Astrocyte of the spinal cord (primary cell): Measurements from ENCODE around the gene NEDD4.

ENCODE experiments used
- DNase-seq: peaks from one replicate; pipeline ENCODE4 v3.0.0; 2011; ENCODE audit warnings: low read depth, low spot score
- H3K4me3 ChIP-seq: 2 replicates; pipeline ENCODE4 v1.5.1; 2011; ENCODE audit warnings: low read depth, mild to moderate bottlenecking, low read length, moderate library complexity
- in situ Hi-C: cut with HindIII; loops from 2 replicates; pipeline ENCODE4 v1.10.0; 2017; ENCODE audit warnings: low sequenced_read_pairs
- TF ChIP-seq, protein P1 (sequence below): IDR thresholded peaks from 2 replicates; pipeline ENCODE4 v1.5.1; 2012; ENCODE audit warnings: low read depth, mild to moderate bottlenecking, low read length, inconsistent platforms

The NEDD4 gene

DNA sequence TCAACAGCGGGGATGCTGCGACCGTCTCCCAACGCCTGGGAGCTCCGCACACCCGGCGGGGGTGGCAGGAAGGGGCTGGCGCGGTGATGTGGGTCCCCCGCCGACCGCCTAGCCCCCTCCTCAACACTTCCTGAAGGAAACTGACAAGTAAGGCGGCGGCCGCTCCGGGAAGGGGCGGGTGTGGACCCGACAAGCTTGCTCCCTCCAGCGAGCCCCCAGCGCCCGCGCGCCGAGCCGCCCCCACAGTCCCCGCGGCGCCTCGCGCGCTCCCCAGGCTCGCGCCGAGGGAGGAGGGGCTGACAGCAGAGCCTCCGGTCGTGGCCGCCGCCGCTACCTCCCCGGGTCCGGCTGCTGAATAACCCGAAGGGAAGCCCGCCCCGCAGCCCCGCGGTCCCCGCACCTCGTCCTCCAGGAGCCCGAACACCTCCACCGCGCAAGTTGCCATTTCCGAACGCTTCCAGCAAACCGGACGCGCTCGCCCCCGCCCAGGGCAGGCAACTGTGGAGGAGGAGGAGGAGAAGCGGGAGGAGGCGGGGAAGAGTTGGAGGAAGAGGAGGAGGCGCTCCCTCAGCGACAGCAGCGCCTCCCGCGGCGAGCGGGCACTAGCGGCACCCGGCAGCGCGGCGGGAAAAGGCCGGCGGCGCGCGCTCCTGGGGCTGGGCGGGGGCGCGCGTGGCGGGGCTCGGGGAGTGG, at the start of gene NEDD4:
Gene NEDD4 (minus strand): TSS at position 502 of the 693 bp plus-strand sequence. CDS start 57 bp downstream, at position 445.
- in situ Hi-C loops, result no loop called here
- peak within 1 kb of the TSS; percentile 79 for H3K4me3 ChIP-seq
- TF ChIP-seq, protein P1, sequence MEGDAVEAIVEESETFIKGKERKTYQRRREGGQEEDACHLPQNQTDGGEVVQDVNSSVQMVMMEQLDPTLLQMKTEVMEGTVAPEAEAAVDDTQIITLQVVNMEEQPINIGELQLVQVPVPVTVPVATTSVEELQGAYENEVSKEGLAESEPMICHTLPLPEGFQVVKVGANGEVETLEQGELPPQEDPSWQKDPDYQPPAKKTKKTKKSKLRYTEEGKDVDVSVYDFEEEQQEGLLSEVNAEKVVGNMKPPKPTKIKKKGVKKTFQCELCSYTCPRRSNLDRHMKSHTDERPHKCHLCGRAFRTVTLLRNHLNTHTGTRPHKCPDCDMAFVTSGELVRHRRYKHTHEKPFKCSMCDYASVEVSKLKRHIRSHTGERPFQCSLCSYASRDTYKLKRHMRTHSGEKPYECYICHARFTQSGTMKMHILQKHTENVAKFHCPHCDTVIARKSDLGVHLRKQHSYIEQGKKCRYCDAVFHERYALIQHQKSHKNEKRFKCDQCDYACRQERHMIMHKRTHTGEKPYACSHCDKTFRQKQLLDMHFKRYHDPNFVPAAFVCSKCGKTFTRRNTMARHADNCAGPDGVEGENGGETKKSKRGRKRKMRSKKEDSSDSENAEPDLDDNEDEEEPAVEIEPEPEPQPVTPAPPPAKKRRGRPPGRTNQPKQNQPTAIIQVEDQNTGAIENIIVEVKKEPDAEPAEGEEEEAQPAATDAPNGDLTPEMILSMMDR, result peak; percentile 46
- peak; percentile 85 for DNase-seq

DNA sequence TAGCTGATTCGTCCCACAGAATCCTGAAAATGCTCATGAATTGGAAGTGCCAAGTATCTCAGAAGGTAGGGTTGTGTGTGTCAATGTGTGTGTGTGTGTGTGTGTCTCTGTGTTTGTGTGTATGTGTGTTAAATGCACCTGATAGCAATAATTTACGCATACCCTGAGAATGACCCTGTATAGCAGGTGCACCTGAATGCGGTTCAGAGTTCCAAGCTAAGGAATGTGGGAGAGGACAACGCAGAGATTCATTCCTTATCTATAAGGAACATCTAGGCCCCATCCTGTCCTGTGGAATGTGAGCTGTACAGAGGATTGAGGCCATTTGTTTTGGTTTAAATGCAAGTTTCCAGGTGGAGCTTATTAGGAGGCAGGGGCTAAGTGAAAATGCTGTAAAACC, 49.1 kb upstream of the NEDD4 start:
- no peak overlapping the region for H3K4me3 ChIP-seq
- in situ Hi-C loops, result no loop called here
- TF ChIP-seq, protein P1, result no peak

DNA sequence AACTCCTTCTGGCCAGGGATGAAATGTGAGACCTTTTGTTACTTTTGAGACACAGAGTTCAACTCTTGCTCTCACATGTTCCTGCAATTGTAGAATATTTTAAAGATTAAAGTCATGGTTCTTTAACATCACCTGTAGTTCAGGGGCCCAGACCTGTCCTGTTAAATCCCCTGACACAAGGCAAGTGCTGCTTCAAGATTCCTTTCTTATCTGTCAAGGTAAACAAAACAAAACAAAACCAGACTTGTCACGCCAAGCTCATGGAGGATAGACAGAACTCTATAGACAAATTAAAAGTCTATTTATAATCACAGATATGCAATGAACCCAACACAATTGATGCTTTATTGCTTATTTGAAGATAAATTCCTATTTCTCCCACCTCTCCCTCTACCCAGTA, 48.6 kb upstream of the NEDD4 start:
- no peak overlapping the region for H3K4me3 ChIP-seq
- TF ChIP-seq, protein P1, result no peak
- in situ Hi-C loops, result no loop called here
- no peak for DNase-seq

More for the DNA sequence above, 49.1 kb upstream of the NEDD4 start:
- DNase-seq, result no peak

DNA sequence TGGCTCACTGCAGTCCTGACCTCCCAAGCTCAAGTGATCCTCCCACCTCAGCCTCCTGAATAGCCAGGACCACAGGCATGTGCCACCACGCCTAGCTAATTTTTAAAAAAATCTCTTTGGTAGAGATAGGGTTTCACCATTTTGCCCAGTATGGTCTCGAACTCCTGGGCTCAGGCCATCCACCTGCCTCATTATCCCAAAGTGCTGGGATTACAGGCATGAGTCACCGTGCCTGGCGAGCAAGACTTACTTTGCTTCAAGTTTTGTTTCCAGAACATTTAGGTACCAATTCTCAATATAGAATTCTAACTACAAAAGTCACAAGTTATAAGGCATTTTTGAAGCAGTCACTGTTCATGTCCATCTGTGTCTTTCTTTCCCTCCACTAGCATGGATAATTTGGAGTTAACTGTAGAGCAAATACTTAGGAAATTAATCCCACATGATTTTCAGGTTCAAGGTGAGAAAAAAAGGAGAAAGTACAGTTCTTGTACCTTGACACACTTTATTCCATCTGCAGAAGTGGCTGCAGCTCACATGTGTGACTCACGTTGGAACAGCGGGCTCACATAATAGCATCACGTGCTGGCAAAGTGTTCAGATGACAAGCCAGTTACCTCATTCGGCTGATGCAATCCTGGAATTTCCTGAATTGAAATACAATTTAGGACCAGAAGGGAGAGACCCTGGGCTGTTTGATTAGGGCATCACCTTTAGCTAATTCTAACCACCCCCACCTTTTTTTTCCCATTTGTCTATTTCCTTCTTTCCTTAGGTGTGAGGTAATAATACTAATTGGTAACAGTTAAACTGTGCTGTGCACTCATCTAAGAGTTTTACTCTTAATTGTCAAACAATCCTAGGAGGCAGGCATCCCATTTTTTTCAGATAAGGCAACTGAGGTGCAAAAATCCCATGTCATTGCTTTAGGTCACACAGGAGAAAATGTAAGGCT, 46.9 kb upstream of the NEDD4 start:
- peak; percentile 94 for DNase-seq
- TF ChIP-seq, protein P1, result no peak
- H3K4me3 ChIP-seq, result no peak overlapping the region
- in situ Hi-C loops, result no loop called here

DNA sequence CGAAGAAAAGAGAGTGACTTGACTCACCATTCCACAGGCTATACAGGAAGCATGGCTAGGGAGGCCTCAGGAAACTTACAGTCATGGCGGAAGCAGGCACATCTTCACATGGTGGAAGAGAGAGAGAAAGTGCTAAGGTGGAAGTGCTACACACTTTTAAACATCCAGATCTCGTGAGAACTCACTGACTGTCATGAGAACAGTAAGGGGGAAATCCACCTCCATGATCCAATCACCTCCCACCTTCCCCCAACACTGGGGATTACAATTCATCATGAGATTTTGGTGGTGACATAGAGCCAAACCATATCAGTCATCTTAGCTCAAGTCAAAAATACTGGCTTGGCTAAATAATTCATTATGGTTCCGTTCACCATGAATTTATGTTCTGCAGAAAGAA, 45.3 kb upstream of the NEDD4 start:
- TF ChIP-seq, protein P1, result no peak
- H3K4me3 ChIP-seq, result no peak overlapping the region
- DNase-seq, result no peak
- in situ Hi-C loops, result no loop called here

DNA sequence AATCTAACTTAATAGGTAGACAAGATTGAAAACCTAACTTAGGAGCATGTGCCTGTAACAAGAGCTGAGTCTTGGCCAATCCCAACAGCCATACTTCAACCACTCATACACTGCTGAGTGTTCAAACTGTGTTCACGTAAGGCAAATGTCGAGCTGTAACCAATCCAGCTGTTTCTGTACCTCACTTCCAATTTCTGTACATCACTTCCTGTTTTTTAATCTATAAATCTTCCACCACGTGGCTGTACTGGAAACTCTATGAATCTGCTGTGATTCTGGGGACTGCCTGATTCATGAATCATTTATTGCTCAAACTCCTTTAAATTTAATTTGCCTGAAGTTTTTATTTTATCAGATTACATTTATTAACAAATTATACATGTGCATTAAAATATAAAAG, 44.6 kb upstream of the NEDD4 start:
- peak; percentile 14 for DNase-seq
- in situ Hi-C loops, result no loop called here
- TF ChIP-seq, protein P1, result no peak
- H3K4me3 ChIP-seq, result no peak overlapping the region
